GM18505 (cell line): ENCODE data around the gene GIPC3.
"Not testable (repeated sequence)": the region's sequence is repeated elsewhere in the genome, so short reads cannot be mapped to it uniquely, and the experiment has no call there.

Experiments used
- ATAC-seq: cut with Tn5 transposase; IDR thresholded peaks from one replicate; pipeline ENCODE4 v1.9.1; 2021; ENCODE audit not compliant: unreplicated experiment
- POLR2A ChIP-seq: IDR thresholded peaks from 4 replicates; pipeline ENCODE4 v1.6.1; 2011; ENCODE audit warnings: borderline replicate concordance; ENCODE audit not compliant: insufficient read depth, insufficient read length; ENCODE audit errors: extremely low read depth

The GIPC3 gene

GRCh38 chr19:3575949-3576673, 9.2 kb upstream of the GIPC3 start:
- no peak for ATAC-seq
- no peak for TF ChIP-seq POLR2A

DNA sequence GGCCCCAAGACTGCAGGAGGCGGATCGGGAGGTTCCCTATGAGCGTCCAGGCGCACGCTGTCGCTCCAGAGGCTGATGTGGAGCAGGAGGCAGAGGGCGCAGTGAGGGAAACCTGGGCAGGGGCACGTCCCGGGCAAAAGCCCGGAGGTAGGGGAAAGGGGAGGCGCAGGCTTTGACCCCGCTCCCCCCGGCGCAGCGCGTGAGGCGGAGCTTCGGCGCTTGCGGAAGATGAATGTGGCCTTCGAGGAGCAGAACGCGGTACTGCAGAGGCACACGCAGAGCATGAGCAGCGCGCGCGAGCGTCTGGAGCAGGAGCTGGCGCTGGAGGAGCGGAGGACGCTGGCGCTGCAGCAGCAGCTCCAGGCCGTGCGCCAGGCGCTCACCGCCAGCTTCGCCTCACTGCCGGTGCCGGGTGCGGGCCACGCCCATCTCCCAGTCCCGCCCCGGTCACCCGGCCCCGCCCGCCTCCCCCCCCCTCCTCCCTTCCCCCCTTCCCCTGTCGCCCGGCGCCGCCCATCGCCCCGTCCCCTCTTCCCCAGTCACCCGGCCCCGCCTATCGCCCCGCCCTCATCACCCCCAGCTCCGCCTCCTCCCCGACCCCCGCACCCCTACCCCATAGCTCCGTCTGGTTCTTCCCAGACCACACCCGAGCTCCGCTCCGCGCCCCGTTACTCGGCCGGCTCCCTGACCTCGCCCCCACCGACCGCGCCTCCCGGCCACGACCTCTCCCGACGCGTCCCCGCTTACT, 8.4 kb upstream of the GIPC3 start:
- no peak for ATAC-seq
- no peak for TF ChIP-seq POLR2A

DNA sequence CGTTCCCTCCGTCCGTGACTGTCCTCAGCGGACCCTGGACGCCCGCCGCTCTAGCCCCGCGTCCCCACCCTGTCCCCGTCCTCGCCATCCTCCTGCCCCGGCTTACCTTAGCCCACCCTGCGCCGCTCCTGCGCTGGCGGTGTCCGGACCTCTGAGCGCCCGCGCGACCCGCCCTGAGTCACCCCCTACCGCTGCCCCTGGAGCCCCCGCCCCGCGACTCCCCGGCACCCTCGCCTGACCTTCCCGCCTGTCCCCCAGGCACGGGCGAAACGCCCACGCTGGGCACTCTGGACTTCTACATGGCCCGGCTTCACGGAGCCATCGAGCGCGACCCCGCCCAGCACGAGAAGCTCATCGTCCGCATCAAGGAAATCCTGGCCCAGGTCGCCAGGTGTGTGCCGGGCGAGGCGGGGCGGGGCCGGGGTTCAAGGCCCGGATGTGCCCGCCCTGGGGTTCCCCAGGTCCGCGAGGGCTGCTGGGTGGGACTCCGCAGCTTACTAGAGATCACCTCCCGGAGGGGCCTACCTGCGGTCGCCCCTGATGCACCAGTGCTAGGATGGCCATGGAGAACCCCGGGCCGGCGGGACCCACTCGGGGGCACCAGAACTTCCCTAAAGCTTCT, 7.4 kb upstream of the GIPC3 start:
- ATAC-seq = no peak
- no peak for TF ChIP-seq POLR2A

DNA sequence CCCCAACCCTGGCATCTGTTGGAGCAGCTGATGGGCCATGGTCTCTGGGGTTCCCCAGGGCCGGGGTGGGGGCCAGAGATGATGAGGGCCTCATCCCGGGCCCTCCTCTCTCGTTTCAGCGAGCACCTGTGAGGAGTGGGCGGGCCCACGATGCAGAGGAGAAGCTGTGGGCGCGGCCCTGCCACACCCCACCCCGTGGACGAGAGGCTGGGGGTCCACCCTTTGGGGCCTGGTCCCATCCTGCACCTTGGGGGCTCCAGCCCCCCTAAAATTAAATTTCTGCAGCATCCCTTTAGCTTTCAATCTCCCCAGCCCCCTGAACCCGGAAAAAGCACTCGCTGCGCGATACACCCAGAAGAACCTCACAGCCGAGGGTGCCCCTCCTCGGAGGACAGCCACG, 6.9 kb upstream of the GIPC3 start:
- ATAC-seq = no peak
- no peak for TF ChIP-seq POLR2A

GRCh38 chr19:3580156-3580934, 4.9 kb upstream of the GIPC3 start:
- TF ChIP-seq POLR2A = no peak

GRCh38 chr19:3581792-3582191, 3.5 kb upstream of the GIPC3 start:
- not testable (repeated sequence) for ATAC-seq

More at GRCh38 chr19:3580156-3580934, 4.9 kb upstream of the GIPC3 start:
- no peak for ATAC-seq

DNA sequence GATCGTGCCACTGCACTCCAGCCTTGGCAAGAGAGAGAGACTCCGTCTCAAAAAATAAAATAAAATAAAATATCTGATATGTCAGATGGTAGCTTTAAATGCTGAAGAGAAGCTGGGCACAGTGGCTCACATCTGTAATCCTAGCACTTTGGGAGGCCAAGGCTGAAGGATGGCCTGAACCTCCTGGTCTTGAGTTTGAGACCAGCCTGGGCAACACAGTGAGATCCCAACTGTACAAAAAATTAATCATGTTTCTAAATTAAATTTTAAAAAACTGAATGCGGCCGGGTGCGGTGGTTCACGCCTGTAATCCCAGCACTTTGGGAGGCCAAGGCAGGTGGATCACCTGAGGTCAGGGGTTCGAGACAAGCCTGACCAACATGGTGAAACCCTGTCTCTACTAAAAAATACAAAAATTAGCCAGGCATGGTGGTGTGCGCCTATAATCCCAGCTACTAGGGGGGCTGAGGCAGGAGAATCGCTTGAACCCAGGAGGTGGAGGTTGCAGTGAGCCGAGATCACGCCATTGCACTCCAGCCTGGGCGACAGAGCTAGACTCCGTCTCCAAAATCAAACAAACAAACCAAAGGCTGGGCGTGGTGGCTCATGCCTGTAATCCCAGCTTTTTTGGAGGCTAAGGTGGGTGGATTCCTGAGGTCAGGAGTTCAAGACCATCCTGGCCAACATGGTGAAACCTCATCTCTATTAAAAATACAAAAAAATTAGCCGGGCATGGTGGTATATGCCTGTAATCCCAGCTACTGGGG, 1.1 kb upstream of the GIPC3 start:
- not testable (repeated sequence) for ATAC-seq

DNA sequence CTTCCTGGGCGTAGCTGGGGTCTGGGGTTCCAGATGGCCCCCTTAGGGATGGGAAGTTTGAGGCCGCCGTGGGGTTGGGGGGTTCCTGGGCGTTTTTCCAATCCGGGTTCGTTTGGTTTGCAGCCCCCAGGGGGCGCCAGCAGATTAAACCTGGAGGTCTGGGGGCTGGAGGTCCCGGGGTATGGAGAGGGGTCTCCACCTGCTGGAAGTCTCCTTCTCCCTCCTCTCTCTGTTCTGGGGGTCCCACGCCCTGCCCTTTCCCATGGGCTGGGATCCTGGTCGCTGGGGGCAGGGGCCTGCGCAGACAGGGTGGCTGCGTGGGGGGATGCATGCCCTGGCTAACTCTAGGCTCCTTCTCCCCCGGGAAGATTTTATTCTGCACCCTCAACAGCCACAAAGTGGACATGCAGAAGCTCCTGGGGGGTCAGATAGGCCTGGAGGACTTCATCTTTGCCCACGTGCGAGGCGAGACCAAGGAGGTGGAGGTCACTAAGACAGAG, 899 bp downstream of the GIPC3 start:
- no peak for TF ChIP-seq POLR2A

GRCh38 chr19:3586707-3587346, 1.5 kb downstream of the GIPC3 start:
- no peak for ATAC-seq
- TF ChIP-seq POLR2A = no peak

More for the DNA sequence above, 899 bp downstream of the GIPC3 start:
- ATAC-seq = no peak

DNA sequence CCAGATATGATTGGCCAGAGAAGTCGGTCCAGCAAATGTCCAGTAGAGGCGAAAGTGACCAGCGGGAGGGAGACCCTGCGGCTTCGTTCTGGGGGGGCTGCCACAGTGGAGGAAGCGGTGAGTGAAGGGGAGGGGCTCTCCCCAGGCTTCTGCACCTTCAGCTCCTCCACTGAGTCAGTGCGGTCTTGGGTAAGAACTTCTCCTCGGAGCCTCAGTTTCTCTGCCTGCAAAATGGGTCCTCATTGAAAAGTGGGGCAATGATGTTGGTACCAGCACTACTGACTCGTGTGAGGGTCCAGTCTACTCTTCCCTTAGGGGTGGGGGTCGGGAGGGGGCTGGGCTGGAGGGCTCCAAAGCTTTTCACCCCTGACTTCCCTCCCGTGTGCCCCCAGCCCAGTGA, 4.2 kb downstream of the GIPC3 start:
- no peak for TF ChIP-seq POLR2A
- ATAC-seq = no peak

DNA sequence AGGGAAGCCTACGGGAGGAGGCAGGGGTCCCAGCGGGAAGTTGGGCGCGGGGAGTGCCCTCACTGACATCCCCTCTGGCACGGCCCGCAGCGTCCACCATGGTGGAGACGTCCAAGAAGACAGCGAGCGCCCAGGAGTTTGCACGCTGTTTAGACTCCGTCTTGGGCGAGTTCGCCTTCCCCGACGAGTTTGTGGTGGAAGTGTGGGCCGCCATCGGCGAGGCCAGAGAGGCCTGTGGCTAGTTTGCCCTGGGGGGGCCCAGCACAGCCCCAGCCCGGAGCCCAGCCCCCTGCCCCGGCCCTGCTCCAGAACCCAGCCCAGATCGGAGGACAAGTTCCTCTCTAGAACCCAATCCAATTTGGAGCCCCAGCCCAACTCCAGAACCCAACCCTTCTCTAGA, 4.7 kb downstream of the GIPC3 start:
- TF ChIP-seq POLR2A = no peak
- no peak for ATAC-seq

DNA sequence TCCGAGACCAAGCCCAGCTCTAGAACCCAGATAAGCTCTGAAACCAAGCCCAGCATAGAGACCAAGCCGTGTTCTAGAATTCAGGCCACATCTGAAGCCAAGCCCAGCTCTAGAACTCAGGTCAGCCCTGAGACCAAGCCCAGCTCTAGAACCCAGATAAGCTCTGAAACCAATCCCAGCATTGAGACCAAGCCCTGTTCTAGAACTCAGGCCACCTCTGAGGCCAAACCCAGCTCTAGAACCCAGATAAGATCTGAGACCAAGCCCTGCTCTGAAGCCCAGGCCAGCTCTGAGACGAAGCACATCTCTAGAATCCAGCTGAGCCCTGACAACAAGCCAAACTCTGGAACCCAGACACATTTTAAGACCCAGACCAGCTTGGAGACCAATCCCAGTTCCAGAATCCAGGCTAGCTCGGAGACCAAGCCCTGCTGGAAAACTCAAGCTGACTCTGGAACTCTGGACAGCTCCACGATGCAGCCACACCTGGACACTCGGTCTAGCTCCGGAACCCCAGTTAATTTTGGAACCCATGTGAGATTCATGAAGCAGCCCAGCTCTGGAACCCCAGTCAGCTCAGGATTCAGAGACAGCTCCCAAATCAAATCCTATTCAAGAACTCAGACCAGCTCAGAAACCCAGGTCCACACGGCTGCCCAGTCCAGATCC, 5.8 kb downstream of the GIPC3 start:
- ATAC-seq = no peak
- no peak for TF ChIP-seq POLR2A
